ENCODE results near the gene DCLK2. TPM values are rescaled to one million over a fixed set of nuclear protein-coding genes. Genes with fewer than 3 reads are reported as not detected.

DCLK2 gene
- total RNA-seq, 1 experiment from 2014 or later: 2.9 TPM

DNA sequence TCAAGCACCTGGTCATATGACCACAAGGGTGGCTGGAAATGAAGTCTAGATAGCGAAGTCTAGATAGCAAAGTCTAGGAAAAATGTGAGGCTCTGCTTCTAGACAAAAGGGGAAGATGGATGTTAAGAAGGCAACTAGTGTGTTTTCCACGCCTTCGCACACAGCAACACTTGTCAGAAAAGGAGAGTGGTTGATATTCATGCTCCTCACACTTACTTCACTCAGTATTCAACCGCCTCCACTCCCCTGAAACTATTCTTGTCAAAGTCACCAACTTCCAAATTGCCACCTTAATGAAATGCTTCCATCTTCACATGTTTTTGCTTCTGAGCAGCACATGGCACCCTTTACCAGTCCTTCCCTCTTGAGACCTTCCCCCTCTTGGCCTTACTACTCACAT is 27.7 kb upstream of the DCLK2 start:
- TF ChIP-seq, protein P1, sequence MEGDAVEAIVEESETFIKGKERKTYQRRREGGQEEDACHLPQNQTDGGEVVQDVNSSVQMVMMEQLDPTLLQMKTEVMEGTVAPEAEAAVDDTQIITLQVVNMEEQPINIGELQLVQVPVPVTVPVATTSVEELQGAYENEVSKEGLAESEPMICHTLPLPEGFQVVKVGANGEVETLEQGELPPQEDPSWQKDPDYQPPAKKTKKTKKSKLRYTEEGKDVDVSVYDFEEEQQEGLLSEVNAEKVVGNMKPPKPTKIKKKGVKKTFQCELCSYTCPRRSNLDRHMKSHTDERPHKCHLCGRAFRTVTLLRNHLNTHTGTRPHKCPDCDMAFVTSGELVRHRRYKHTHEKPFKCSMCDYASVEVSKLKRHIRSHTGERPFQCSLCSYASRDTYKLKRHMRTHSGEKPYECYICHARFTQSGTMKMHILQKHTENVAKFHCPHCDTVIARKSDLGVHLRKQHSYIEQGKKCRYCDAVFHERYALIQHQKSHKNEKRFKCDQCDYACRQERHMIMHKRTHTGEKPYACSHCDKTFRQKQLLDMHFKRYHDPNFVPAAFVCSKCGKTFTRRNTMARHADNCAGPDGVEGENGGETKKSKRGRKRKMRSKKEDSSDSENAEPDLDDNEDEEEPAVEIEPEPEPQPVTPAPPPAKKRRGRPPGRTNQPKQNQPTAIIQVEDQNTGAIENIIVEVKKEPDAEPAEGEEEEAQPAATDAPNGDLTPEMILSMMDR (IDR thresholded peaks at IDR 0.05; ENCODE audit: insufficient read depth in 1 of 2, low read depth in 1 of 2, low read length in 1 of 2, severe bottlenecking in 1 of 2, unreplicated experiment in 1 of 2): no peak
- H3K4me3 Mint-ChIP-seq (ENCODE audit: unreplicated experiment): no peak overlapping the region
- no TSS peak for BruUV-seq (replicated peaks)
- no peak overlapping the region for H3K4me3 ChIP-seq (ENCODE audit: low read depth, low read length)
- H3K27ac Mint-ChIP-seq (ENCODE audit: unreplicated experiment): no peak overlapping the region
- H3K36me3 ChIP-seq (ENCODE audit: control insufficient read depth, insufficient read depth, low read length): no peaks in the 10 kb centered on the region
- no peaks in the 10 kb centered on the region for H3K27me3 Mint-ChIP-seq (ENCODE audit: insufficient read depth, unreplicated experiment)
- ChIA-PET POLR2A (no interaction called here), CTCF (no interaction called here)
- H3K36me3 Mint-ChIP-seq (ENCODE audit: insufficient read depth, unreplicated experiment): no peaks in the 10 kb centered on the region
- peaks cover 11% of the 10 kb centered on the region for H3K9me3 Mint-ChIP-seq (ENCODE audit: unreplicated experiment)
- H3K9me3 ChIP-seq: peaks cover 6% of the 10 kb centered on the region
- 0 out of 2 replicates have a peak, but pooled peaks cover 3% of the 10 kb centered on the region for H3K4me1 ChIP-seq
- H3K27me3 ChIP-seq (replicated peaks; ENCODE audit: control insufficient read depth, insufficient read depth, low read length): no peaks in the 10 kb centered on the region
- no peak for DNase-seq
- intact Hi-C loops (cut with micrococcal nuclease; ENCODE audit: unreplicated experiment): no loop called here
- no peaks in the 10 kb centered on the region for H3K4me1 Mint-ChIP-seq (ENCODE audit: low read depth, unreplicated experiment)

DNA sequence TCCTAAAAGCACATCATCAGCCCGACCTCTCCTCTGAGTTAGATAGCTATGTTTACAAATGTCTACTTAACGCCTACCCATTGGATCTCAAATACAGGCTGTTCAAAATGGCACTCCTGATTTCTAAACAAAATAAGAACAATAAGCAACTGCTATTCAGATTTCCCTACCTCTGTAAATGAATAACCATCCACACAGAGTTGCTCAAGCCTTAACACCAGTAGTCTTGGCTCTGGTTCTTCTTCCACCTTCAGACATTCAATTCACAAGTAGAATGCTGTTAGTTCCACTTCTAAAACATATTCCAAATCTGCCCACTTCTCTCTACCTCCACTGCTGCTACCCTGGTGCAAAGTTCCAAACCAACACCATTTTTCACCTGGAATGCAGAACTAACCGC is 27.1 kb upstream of the DCLK2 start:
- POLR2A ChIA-PET: no interaction called here
- Mint-ChIP-seq H3K4me3 (ENCODE audit: unreplicated experiment) (no peak overlapping the region), H3K27ac (ENCODE audit: unreplicated experiment) (no peak overlapping the region), H3K36me3 (ENCODE audit: insufficient read depth, unreplicated experiment) (no peaks in the 10 kb centered on the region), H3K27me3 (ENCODE audit: insufficient read depth, unreplicated experiment) (no peaks in the 10 kb centered on the region), H3K4me1 (ENCODE audit: low read depth, unreplicated experiment) (no peaks in the 10 kb centered on the region), H3K9me3 (ENCODE audit: unreplicated experiment) (peaks cover 16% of the 10 kb centered on the region)
- CTCF ChIA-PET: no interaction called here
- DNase-seq: no peak
- intact Hi-C loops (cut with micrococcal nuclease; ENCODE audit: unreplicated experiment): no loop called here
- no peak overlapping the region for H3K4me3 ChIP-seq (ENCODE audit: low read depth, low read length)
- peaks cover 12% of the 10 kb centered on the region for H3K9me3 ChIP-seq
- no TSS peak for BruUV-seq (replicated peaks)
- H3K36me3 ChIP-seq (ENCODE audit: control insufficient read depth, insufficient read depth, low read length): no peaks in the 10 kb centered on the region
- TF ChIP-seq, protein P1 (IDR thresholded peaks at IDR 0.05; ENCODE audit: insufficient read depth in 1 of 2, low read depth in 1 of 2, low read length in 1 of 2, severe bottlenecking in 1 of 2, unreplicated experiment in 1 of 2): no peak
- H3K4me1 ChIP-seq: 0 out of 2 replicates have a peak, but pooled peaks cover 3% of the 10 kb centered on the region
- H3K27me3 ChIP-seq (replicated peaks; ENCODE audit: control insufficient read depth, insufficient read depth, low read length): no peaks in the 10 kb centered on the region

DNA sequence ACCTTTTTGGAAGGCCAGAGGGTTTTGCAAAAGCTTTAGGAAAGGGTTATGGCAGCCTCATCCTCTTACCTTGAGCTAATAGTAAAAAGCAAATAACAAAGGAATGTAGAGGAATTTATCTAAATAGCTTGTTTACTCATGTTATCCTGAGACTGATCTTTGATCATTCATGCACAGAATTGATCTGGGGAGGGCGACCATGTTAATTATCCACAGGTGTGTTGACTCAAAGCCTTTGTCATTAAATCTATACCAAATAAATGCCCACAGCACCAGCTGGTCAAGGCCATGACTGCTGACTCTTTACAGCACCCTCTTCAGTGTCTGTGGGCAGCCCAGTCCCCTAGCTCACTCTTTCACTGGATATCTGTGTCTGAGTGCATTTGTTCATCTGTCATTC is 22.8 kb upstream of the DCLK2 start:
- Mint-ChIP-seq H3K27ac (ENCODE audit: unreplicated experiment) (no peak overlapping the region), H3K27me3 (ENCODE audit: insufficient read depth, unreplicated experiment) (no peaks in the 10 kb centered on the region), H3K4me3 (ENCODE audit: unreplicated experiment) (no peak overlapping the region), H3K9me3 (ENCODE audit: unreplicated experiment) (peaks cover 34% of the 10 kb centered on the region), H3K36me3 (ENCODE audit: insufficient read depth, unreplicated experiment) (no peaks in the 10 kb centered on the region), H3K4me1 (ENCODE audit: low read depth, unreplicated experiment) (no peaks in the 10 kb centered on the region)
- Histone ChIP-seq H3K27me3 (replicated peaks; ENCODE audit: control insufficient read depth, insufficient read depth, low read length) (no peaks in the 10 kb centered on the region), H3K4me1 (0 out of 2 replicates have a peak, but pooled peaks cover 3% of the 10 kb centered on the region), H3K4me3 (ENCODE audit: low read depth, low read length) (no peak overlapping the region), H3K36me3 (ENCODE audit: control insufficient read depth, insufficient read depth, low read length) (no peaks in the 10 kb centered on the region), H3K9me3 (peaks cover 22% of the 10 kb centered on the region)
- ChIA-PET CTCF (no interaction called here), POLR2A (no interaction called here)
- TF ChIP-seq, protein P1 (IDR thresholded peaks at IDR 0.05; ENCODE audit: insufficient read depth in 1 of 2, low read depth in 1 of 2, low read length in 1 of 2, severe bottlenecking in 1 of 2, unreplicated experiment in 1 of 2): no peak
- intact Hi-C loops (cut with micrococcal nuclease; ENCODE audit: unreplicated experiment): loop anchor here (2.0 kb wide), 1 partner anchor 25 kb away; no protein-coding TSS in a partner anchor
- DNase-seq: peak in 1 of 2 experiments; percentile 46
- BruUV-seq (replicated peaks): no TSS peak
